Fibroblast of lung (primary cell): Measurements from ENCODE around the gene STON2. TPM values are rescaled to one million over a fixed set of nuclear protein-coding genes. Genes with fewer than 3 reads are reported as not detected.
A peak's percentile ranks its signal among the peaks of the same experiment; 100 is the strongest.

Experiments used
- DNase-seq, 2 donors: peaks; one replicate each; pipeline versions ENCODE4 v3.0.0 to v3.0.0-alpha.2; 2010; ENCODE audit warnings: low read depth in 2 of 2
- H2AFZ ChIP-seq: 2 replicates; pipeline ENCODE4 v1.5.1; 2012; ENCODE audit warnings: low read length, control low read depth, inconsistent platforms
- H3K27ac ChIP-seq: 2 replicates; pipeline ENCODE4 v1.5.1; 2011; ENCODE audit warnings: low read length, control low read depth; ENCODE audit not compliant: insufficient read depth
- H3K27me3 ChIP-seq: 2 replicates; pipeline ENCODE4 v1.5.1; 2011; ENCODE audit warnings: mild to moderate bottlenecking, low read length; ENCODE audit not compliant: control insufficient read depth, insufficient read depth
- H3K36me3 ChIP-seq: 2 replicates; pipeline ENCODE4 v1.5.1; 2011; ENCODE audit warnings: low read length; ENCODE audit not compliant: control insufficient read depth, insufficient read depth
- H3K4me1 ChIP-seq: 2 replicates; pipeline ENCODE4 v1.5.1; 2011; ENCODE audit warnings: low read length; ENCODE audit not compliant: control insufficient read depth, insufficient read depth; ENCODE audit errors: extremely low read depth
- H3K4me2 ChIP-seq: 2 replicates; pipeline ENCODE4 v1.5.1; 2011; ENCODE audit warnings: low read length, control low read depth; ENCODE audit not compliant: insufficient read depth; ENCODE audit errors: extremely low read depth
- H3K4me3 ChIP-seq, 4 experiments: fragments of 200-600 bp in 1 of 4; sonication (generic) in 1 of 4; replicated peaks in 1 of 4; 2 replicates each; pipeline ENCODE4 v1.5.1; 2011 to 2016; ENCODE audit warnings: low read length in 4 of 4, low read depth in 3 of 4, mild to moderate bottlenecking in 3 of 4, control low read depth in 2 of 4, inconsistent platforms in 1 of 4, mixed read lengths in 1 of 4; ENCODE audit not compliant: insufficient read depth in 1 of 4; ENCODE audit errors: control extremely low read depth in 1 of 4
- H3K79me2 ChIP-seq: 2 replicates; pipeline ENCODE4 v1.5.1; 2012; ENCODE audit warnings: mild to moderate bottlenecking, low read length, inconsistent platforms; ENCODE audit not compliant: control insufficient read depth, insufficient read depth
- H3K9ac ChIP-seq: 2 replicates; pipeline ENCODE4 v1.5.1; 2011; ENCODE audit warnings: mild to moderate bottlenecking, low read length, control low read depth; ENCODE audit not compliant: insufficient read depth
- H3K9me3 ChIP-seq: 2 replicates; pipeline ENCODE4 v1.5.1; 2012; ENCODE audit warnings: low read depth, low read length; ENCODE audit not compliant: control insufficient read depth, insufficient read depth
- H4K20me1 ChIP-seq: 2 replicates; pipeline ENCODE4 v1.5.1; 2011; ENCODE audit warnings: low read length; ENCODE audit not compliant: control insufficient read depth, insufficient read depth; ENCODE audit errors: extremely low read depth
- EZH2 ChIP-seq: IDR thresholded peaks from 2 replicates; pipeline ENCODE4 v1.5.1; 2012; ENCODE audit warnings: low read length, control low read depth, mild to moderate bottlenecking; ENCODE audit errors: missing control alignments
- polyA plus RNA-seq, 2 donors: library from polyadenylated mRNA; depleted of rRNA in 1 of 2; stranded (reverse) in 1 of 2; unstranded in 1 of 2; fragments of >200 nt; gene quantifications; 2 replicates each; pipeline ENCODE4 v1.2.1, GENCODE V29; 2011 to 2012; ENCODE audit warnings: missing spikeins in 1 of 2
- total RNA-seq: library from RNA; depleted of rRNA; stranded (reverse); fragments of >200 nt; gene quantifications from 2 replicates; pipeline ENCODE4 v1.2.1, GENCODE V29; 2014
- TF ChIP-seq, protein P1 (sequence below), 2 donors: IDR thresholded peaks in 1 of 2; conservative IDR thresholded peaks in 1 of 2; 1 replicate in 1 of 2; 2 replicates in 1 of 2; pipeline ENCODE4 v1.5.1; 2011 to 2012; ENCODE audit warnings: low read length in 2 of 2, control low read depth in 1 of 2, inconsistent platforms in 1 of 2, low read depth in 1 of 2, mild to moderate bottlenecking in 1 of 2

Gene STON2
- total and polyA plus RNA-seq, 2 donors (not counting 1 experiment from before 2014, with no cell fraction given): 1.5 to 52.5 TPM

DNA sequence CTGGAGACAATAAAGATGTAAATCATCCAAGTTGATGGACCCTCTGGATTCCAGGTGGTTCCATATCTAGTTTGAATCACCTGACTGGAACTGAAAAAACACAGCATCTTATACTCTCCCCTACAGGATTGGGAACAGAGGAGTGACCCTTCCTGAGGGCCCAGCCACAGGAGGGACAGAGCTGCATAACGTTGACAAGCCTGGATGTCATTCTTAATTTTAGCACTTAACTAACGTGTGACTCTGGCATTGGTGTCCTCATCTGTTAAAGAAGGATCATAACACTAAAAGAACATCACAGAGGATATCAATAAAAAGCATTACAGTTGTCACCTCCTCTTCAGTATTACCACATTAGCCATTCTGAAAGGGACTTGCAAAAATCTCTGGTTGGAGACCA lies 47.7 kb downstream of the STON2 start:
- Histone ChIP-seq H3K36me3 (no peaks in the 10 kb centered on the region), H3K27ac (no peak overlapping the region), H3K9ac (no peak overlapping the region), H3K4me1 (no peaks in the 10 kb centered on the region), H3K9me3 (no peaks in the 10 kb centered on the region), H3K4me3 (no peak overlapping the region), H3K79me2 (no peaks in the 10 kb centered on the region), H2AFZ (no peak overlapping the region), H4K20me1 (no peaks in the 10 kb centered on the region), H3K27me3 (no peaks in the 10 kb centered on the region), H3K4me2 (no peak overlapping the region)
- DNase-seq: no peak
- no peak for TF ChIP-seq EZH2
- TF ChIP-seq, protein P1, sequence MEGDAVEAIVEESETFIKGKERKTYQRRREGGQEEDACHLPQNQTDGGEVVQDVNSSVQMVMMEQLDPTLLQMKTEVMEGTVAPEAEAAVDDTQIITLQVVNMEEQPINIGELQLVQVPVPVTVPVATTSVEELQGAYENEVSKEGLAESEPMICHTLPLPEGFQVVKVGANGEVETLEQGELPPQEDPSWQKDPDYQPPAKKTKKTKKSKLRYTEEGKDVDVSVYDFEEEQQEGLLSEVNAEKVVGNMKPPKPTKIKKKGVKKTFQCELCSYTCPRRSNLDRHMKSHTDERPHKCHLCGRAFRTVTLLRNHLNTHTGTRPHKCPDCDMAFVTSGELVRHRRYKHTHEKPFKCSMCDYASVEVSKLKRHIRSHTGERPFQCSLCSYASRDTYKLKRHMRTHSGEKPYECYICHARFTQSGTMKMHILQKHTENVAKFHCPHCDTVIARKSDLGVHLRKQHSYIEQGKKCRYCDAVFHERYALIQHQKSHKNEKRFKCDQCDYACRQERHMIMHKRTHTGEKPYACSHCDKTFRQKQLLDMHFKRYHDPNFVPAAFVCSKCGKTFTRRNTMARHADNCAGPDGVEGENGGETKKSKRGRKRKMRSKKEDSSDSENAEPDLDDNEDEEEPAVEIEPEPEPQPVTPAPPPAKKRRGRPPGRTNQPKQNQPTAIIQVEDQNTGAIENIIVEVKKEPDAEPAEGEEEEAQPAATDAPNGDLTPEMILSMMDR (conservative IDR thresholded peaks at IDR 0.05 in 1 of 2, IDR thresholded peaks at IDR 0.05 in 1 of 2; ENCODE audit: low read depth in 1 of 2, low read length in 2 of 2): no peak

- Histone ChIP-seq H3K27me3 (no peaks in the 10 kb centered on the region), H3K79me2 (no peaks in the 10 kb centered on the region), H3K4me1 (no peaks in the 10 kb centered on the region), H4K20me1 (no peaks in the 10 kb centered on the region), H3K36me3 (no peaks in the 10 kb centered on the region), H3K9me3 (no peaks in the 10 kb centered on the region), H2AFZ (no peak overlapping the region), H3K4me3 (no peak overlapping the region), H3K9ac (no peak overlapping the region), H3K4me2 (no peak overlapping the region), H3K27ac (no peak overlapping the region)
- no peak for DNase-seq
- TF ChIP-seq EZH2: no peak
- TF ChIP-seq, protein P1 (conservative IDR thresholded peaks at IDR 0.05 in 1 of 2, IDR thresholded peaks at IDR 0.05 in 1 of 2; ENCODE audit: low read depth in 1 of 2, low read length in 2 of 2): no peak
Observed at GRCh38 chr14:81351205-81351604, 48.9 kb downstream of the STON2 start.

- Histone ChIP-seq H3K9me3 (no peaks in the 10 kb centered on the region), H2AFZ (no peak overlapping the region), H4K20me1 (no peaks in the 10 kb centered on the region), H3K4me3 (no peak overlapping the region), H3K4me2 (no peak overlapping the region), H3K79me2 (no peaks in the 10 kb centered on the region), H3K4me1 (no peaks in the 10 kb centered on the region), H3K27ac (no peak overlapping the region), H3K36me3 (no peaks in the 10 kb centered on the region), H3K27me3 (no peaks in the 10 kb centered on the region), H3K9ac (no peak overlapping the region)
- TF ChIP-seq EZH2: no peak
- TF ChIP-seq, protein P1 (conservative IDR thresholded peaks at IDR 0.05 in 1 of 2, IDR thresholded peaks at IDR 0.05 in 1 of 2; ENCODE audit: low read depth in 1 of 2, low read length in 2 of 2): no peak
- DNase-seq: peak in 1 of 2 donors; percentile 59
Observed at GRCh38 chr14:81350344-81351130, 49.6 kb downstream of the STON2 start.
